ENCODE measurements around the gene SLCO3A1.

DNA sequence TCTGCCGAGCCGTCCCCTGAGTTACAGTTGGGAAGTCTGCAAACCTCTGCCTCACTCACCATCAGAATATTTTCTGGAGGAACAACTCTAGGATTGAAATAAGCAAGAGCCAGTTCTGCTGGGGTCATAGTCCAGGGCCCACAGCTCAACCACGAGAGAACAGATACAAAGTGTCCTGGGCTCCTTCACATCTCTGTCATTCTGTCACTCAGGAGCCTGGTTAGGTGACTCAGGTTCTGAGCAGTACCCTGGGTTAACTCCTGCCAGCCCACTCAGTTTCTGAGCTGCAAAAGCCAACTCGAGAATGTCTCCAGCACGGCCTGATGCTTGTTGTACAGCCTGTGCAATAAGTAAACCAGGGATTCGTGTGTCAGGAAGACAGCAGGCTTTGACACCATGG is 155.7 kb downstream of the SLCO3A1 start:
- TF ChIP-seq, protein P1, sequence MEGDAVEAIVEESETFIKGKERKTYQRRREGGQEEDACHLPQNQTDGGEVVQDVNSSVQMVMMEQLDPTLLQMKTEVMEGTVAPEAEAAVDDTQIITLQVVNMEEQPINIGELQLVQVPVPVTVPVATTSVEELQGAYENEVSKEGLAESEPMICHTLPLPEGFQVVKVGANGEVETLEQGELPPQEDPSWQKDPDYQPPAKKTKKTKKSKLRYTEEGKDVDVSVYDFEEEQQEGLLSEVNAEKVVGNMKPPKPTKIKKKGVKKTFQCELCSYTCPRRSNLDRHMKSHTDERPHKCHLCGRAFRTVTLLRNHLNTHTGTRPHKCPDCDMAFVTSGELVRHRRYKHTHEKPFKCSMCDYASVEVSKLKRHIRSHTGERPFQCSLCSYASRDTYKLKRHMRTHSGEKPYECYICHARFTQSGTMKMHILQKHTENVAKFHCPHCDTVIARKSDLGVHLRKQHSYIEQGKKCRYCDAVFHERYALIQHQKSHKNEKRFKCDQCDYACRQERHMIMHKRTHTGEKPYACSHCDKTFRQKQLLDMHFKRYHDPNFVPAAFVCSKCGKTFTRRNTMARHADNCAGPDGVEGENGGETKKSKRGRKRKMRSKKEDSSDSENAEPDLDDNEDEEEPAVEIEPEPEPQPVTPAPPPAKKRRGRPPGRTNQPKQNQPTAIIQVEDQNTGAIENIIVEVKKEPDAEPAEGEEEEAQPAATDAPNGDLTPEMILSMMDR (IDR thresholded peaks at IDR 0.05) = no peak
- no peak for TF ChIP-seq POLR2A (IDR thresholded peaks at IDR 0.05)
